ENCODE measurements around the gene PPDPF. TPM values are rescaled to one million over a fixed set of nuclear protein-coding genes. Genes with fewer than 3 reads are reported as not detected.

Gene PPDPF
- total RNA-seq, 1 experiment from 2014 or later, result 148 TPM

DNA sequence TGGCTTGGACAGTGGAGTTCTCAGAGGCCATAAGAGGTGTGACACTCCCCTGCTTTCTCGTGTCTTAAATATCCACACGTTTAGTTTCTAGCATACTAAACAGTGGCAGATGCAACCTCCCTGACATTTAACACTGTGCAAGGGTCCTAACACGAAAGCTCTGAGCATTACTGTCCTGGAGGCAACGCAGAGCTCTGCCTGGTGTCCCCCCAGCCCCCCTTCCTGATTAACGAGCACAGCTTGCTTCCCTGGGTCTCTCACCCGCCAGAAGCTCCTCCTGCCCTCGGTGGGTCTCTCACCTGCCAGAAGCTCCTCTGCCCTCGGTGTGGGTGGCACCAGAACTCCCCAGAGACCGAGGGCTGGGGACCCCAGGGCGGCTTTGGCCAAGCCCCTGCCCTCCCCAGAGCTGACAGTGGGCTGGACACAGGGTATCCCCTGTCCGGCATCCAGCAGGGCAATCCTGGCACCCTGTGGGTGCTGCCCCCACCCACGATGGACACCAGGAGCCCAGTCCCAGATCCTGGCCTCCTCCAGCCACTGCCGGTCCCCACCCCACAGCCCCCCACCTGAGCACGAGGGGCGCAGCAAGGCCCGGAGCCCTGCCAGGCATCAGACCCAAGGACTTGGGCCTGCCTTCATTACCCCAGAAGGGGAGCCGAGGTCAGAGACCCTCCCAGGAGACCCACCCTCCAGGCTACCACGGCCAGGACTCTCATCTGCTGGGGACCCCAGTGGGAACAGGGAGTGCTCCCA is 35.7 kb upstream of the PPDPF start:
- peaks cover 20% of the 10 kb centered on the region for H3K27me3 ChIP-seq (replicated peaks; ENCODE audit: insufficient read depth, low read depth, low read length, poor library complexity)
- intact Hi-C loops (cut with micrococcal nuclease; ENCODE audit: unreplicated experiment), result no loop called here

DNA sequence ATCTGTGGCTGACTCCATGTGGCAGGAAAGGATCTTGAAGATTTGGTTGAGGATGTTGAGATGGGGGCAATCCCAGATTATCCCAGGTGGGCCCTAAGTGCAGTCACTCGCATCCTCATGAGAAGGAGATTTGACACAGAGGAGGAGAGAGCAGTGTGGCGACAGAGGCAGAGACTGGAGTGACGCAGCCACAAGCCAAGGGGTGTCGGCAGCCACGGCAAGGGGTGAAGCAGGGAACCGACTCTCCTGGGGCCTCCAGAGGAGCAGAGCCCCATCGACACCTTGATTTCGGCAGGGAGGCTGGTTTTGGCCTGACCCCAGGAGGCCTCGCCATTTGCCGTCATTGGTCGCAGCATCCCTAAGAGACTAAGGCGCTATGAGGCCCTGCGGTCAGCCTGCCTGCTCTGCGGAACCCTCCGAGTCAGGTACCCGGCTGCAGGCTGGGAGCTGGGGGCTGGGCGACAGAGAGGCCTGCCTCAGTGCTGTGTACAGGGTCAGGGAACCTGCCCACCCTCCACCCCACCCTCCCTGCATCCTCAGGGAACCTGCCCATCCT is 34.2 kb upstream of the PPDPF start:
- Histone ChIP-seq H3K27me3 (replicated peaks; ENCODE audit: insufficient read depth, low read depth, low read length, poor library complexity) (peaks cover 20% of the 10 kb centered on the region), H3K9me3 (ENCODE audit: low read depth, low read length, poor library complexity, severe bottlenecking) (no peaks in the 10 kb centered on the region), H3K27ac (ENCODE audit: low read depth, low read length, poor library complexity, severe bottlenecking) (no peak overlapping the region), H3K4me1 (ENCODE audit: insufficient read depth, low read length, poor library complexity, severe bottlenecking) (peaks cover 15% of the 10 kb centered on the region), H3K4me3 (ENCODE audit: low read depth, low read length, poor library complexity, severe bottlenecking) (no peak overlapping the region), H3K36me3 (ENCODE audit: insufficient read depth, low read length, poor library complexity, severe bottlenecking) (no peaks in the 10 kb centered on the region)
- CTCF ChIA-PET, result no interaction called here
- no peak for DNase-seq (ENCODE audit: low spot score)
- intact Hi-C loops (cut with micrococcal nuclease; ENCODE audit: unreplicated experiment), result no loop called here
- TF ChIP-seq, protein P1, sequence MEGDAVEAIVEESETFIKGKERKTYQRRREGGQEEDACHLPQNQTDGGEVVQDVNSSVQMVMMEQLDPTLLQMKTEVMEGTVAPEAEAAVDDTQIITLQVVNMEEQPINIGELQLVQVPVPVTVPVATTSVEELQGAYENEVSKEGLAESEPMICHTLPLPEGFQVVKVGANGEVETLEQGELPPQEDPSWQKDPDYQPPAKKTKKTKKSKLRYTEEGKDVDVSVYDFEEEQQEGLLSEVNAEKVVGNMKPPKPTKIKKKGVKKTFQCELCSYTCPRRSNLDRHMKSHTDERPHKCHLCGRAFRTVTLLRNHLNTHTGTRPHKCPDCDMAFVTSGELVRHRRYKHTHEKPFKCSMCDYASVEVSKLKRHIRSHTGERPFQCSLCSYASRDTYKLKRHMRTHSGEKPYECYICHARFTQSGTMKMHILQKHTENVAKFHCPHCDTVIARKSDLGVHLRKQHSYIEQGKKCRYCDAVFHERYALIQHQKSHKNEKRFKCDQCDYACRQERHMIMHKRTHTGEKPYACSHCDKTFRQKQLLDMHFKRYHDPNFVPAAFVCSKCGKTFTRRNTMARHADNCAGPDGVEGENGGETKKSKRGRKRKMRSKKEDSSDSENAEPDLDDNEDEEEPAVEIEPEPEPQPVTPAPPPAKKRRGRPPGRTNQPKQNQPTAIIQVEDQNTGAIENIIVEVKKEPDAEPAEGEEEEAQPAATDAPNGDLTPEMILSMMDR (conservative IDR thresholded peaks at IDR 0.05; ENCODE audit: low read depth, low read length), result no peak
- no TSS peak for BruUV-seq (replicated peaks)
- POLR2A ChIA-PET (ENCODE audit: low non-redundant PET), result no interaction called here

More for the DNA sequence above, 35.7 kb upstream of the PPDPF start:
- POLR2A ChIA-PET (ENCODE audit: low non-redundant PET), result no interaction called here
- CTCF ChIA-PET, result interaction anchor here (0.6 kb wide), 1 partner anchor 576 kb away, joined by 5 read pairs; no protein-coding TSS in a partner anchor
- H3K9me3 ChIP-seq (ENCODE audit: low read depth, low read length, poor library complexity, severe bottlenecking), result no peaks in the 10 kb centered on the region
- BruUV-seq (replicated peaks), result no TSS peak
- no peak for DNase-seq (ENCODE audit: low spot score)
- no peak overlapping the region for H3K27ac ChIP-seq (ENCODE audit: low read depth, low read length, poor library complexity, severe bottlenecking)
- H3K4me3 ChIP-seq (ENCODE audit: low read depth, low read length, poor library complexity, severe bottlenecking), result no peak overlapping the region
- peaks cover 15% of the 10 kb centered on the region for H3K4me1 ChIP-seq (ENCODE audit: insufficient read depth, low read length, poor library complexity, severe bottlenecking)
- no peaks in the 10 kb centered on the region for H3K36me3 ChIP-seq (ENCODE audit: insufficient read depth, low read length, poor library complexity, severe bottlenecking)
- no peak for TF ChIP-seq EZH2 (IDR thresholded peaks at IDR 0.05; ENCODE audit: borderline replicate concordance, low read depth, low read length, poor library complexity, severe bottlenecking)
- TF ChIP-seq, protein P1 (conservative IDR thresholded peaks at IDR 0.05; ENCODE audit: low read depth, low read length), result no peak

DNA sequence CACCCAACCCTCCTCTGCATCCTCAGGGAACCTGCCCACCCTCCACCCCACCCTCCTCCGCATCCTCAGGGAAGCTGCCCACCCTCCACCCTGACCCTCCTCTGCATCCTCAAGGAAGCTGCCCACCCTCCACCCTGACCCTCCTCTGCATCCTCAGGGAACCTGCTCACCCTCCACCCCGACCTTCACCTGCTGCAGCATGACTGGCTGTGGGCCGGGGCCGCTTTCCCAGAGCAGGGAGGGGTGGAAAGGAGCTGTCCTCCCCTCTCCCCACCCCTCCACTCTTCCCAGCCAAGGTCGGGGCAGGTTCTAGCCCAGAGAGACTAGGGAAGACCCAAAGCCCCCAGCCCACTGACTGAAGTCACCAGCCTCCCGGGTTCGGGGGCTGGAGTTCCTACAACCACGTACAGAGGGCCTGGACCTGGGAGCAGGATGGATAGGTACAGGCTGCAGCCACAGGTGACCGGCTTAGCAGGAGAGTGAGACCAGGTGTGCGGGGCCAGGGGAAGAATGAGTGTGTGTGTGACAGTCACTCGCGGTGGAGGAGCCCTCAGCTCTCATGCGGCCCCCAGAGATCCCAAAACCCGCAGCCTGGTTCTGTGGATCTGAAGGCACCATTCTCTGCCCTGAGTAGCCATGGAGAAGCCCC is 33.3 kb upstream of the PPDPF start:
- ChIA-PET POLR2A (ENCODE audit: low non-redundant PET) (no interaction called here), CTCF (no interaction called here)
- Histone ChIP-seq H3K9me3 (ENCODE audit: low read depth, low read length, poor library complexity, severe bottlenecking) (no peaks in the 10 kb centered on the region), H3K36me3 (ENCODE audit: insufficient read depth, low read length, poor library complexity, severe bottlenecking) (no peaks in the 10 kb centered on the region), H3K4me3 (ENCODE audit: low read depth, low read length, poor library complexity, severe bottlenecking) (no peak overlapping the region), H3K27me3 (replicated peaks; ENCODE audit: insufficient read depth, low read depth, low read length, poor library complexity) (peaks cover 20% of the 10 kb centered on the region), H3K27ac (ENCODE audit: low read depth, low read length, poor library complexity, severe bottlenecking) (no peak overlapping the region), H3K4me1 (ENCODE audit: insufficient read depth, low read length, poor library complexity, severe bottlenecking) (peaks cover 14% of the 10 kb centered on the region)
- DNase-seq (ENCODE audit: low spot score), result no peak
- TF ChIP-seq, protein P1 (conservative IDR thresholded peaks at IDR 0.05; ENCODE audit: low read depth, low read length), result no peak
- no peak for TF ChIP-seq EZH2 (IDR thresholded peaks at IDR 0.05; ENCODE audit: borderline replicate concordance, low read depth, low read length, poor library complexity, severe bottlenecking)
- BruUV-seq (replicated peaks), result no TSS peak
- intact Hi-C loops (cut with micrococcal nuclease; ENCODE audit: unreplicated experiment), result no loop called here
